ENCODE data around the gene FNDC3B. TPM values are rescaled to one million over a fixed set of nuclear protein-coding genes. Genes with fewer than 3 reads are reported as not detected.

The FNDC3B gene
- total RNA-seq, 2 experiments from 2014 or later = 10.6 to 12.0 TPM

- Mint-ChIP-seq H3K9me3 (no peaks in the 10 kb centered on the region), H3K27me3 (no peaks in the 10 kb centered on the region), H3K4me1 (ENCODE audit: low read depth) (peaks cover 22% of the 10 kb centered on the region), H3K36me3 (ENCODE audit: low read depth) (peaks cover 4% of the 10 kb centered on the region), H3K4me3 (no peak overlapping the region), H3K27ac (no peak overlapping the region)
- ChIA-PET CTCF (interaction anchor here (0.9 to 2.2 kb wide), 3 partner anchors 13 to 490 kb away, joined by 3 to 9 read pairs (median 4); no protein-coding TSS in a partner anchor), POLR2A (no interaction called here)
- DNase-seq = no peak
- TF ChIP-seq CTCF (IDR thresholded peaks at IDR 0.05) = no peak
- no peak for ATAC-seq
- intact Hi-C loops (cut with micrococcal nuclease) = no loop called here
Measured at GRCh38 chr3:172182797-172183196, 143.4 kb downstream of the FNDC3B start.

- Mint-ChIP-seq H3K27me3 (no peaks in the 10 kb centered on the region), H3K9me3 (no peaks in the 10 kb centered on the region), H3K4me1 (ENCODE audit: low read depth) (peaks cover 22% of the 10 kb centered on the region), H3K4me3 (no peak overlapping the region), H3K27ac (no peak overlapping the region), H3K36me3 (ENCODE audit: low read depth) (no peaks in the 10 kb centered on the region)
- DNase-seq (no peak), ATAC-seq (peak; percentile 77)
- ChIA-PET CTCF (interaction anchor here (1.8 to 2.2 kb wide), 2 partner anchors 148 to 489 kb away, joined by 4 to 9 read pairs; no protein-coding TSS in a partner anchor), POLR2A (no interaction called here)
- TF ChIP-seq CTCF (IDR thresholded peaks at IDR 0.05) = no peak
- intact Hi-C loops (cut with micrococcal nuclease) = no loop called here
Measured at GRCh38 chr3:172184106-172184822, 144.9 kb downstream of the FNDC3B start.

GRCh38 chr3:172185907-172186306 lies 146.5 kb downstream of the FNDC3B start:
- Mint-ChIP-seq H3K27me3 (no peaks in the 10 kb centered on the region), H3K4me1 (ENCODE audit: low read depth) (peaks cover 18% of the 10 kb centered on the region), H3K9me3 (no peaks in the 10 kb centered on the region), H3K36me3 (ENCODE audit: low read depth) (no peaks in the 10 kb centered on the region), H3K27ac (no peak overlapping the region), H3K4me3 (no peak overlapping the region)
- intact Hi-C loops (cut with micrococcal nuclease) = no loop called here
- DNase-seq (no peak), ATAC-seq (no peak)
- POLR2A ChIA-PET = no interaction called here
- CTCF ChIA-PET = no interaction called here
- no peak for TF ChIP-seq CTCF (IDR thresholded peaks at IDR 0.05)

DNA sequence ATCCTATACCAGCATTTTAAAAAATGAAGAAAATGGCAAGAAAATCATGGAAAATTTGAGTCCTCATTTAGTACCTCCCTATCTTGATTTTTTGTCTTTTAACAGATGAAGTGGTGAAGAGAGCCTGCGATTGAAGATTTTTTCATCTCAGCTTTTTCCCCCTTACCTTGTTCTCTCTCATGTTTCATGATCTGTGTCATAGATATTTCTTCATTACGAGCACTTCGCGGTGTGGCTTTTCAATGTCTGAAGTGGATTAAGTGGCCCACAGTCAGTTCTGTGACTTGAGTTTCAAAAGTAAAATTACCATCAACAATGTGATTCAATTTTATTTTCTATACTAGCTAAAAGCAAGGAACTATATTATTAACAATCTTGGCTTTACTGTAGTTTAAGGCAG lies 147.2 kb downstream of the FNDC3B start:
- no peaks in the 10 kb centered on the region for H3K9me3 Mint-ChIP-seq
- H3K27ac Mint-ChIP-seq = no peak overlapping the region
- TF ChIP-seq CTCF (IDR thresholded peaks at IDR 0.05) = no peak
- peaks cover 18% of the 10 kb centered on the region for H3K4me1 Mint-ChIP-seq (ENCODE audit: low read depth)
- no peak overlapping the region for H3K4me3 Mint-ChIP-seq
- ChIA-PET POLR2A (no interaction called here), CTCF (no interaction called here)
- intact Hi-C loops (cut with micrococcal nuclease) = no loop called here
- no peaks in the 10 kb centered on the region for H3K27me3 Mint-ChIP-seq
- DNase-seq = no peak
- ATAC-seq = no peak
- H3K36me3 Mint-ChIP-seq (ENCODE audit: low read depth) = no peaks in the 10 kb centered on the region

DNA sequence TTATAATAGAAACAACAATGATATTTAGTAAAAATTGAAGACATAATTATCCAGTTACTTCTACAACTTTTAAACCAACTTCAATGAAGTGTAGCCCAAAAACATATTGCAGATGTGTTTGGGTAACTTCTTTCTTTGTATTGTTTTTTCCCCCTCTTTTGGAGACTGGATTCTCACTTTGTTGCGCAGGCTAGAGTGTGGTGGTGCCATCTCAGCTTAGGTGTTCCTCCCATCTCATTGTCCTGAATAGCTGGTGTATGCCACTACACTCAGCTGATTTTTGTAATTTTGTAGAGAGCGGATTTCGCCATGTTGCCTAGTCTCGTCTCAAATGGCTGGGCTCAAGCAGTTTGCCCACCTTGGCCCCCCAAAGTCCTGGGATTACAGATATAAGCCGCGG lies 148.1 kb downstream of the FNDC3B start:
- H3K9me3 Mint-ChIP-seq = no peaks in the 10 kb centered on the region
- POLR2A ChIA-PET = no interaction called here
- no peak for TF ChIP-seq CTCF (IDR thresholded peaks at IDR 0.05)

More for the DNA sequence above, 148.1 kb downstream of the FNDC3B start:
- Mint-ChIP-seq H3K4me1 (ENCODE audit: low read depth) (peaks cover 11% of the 10 kb centered on the region), H3K27me3 (no peaks in the 10 kb centered on the region), H3K27ac (no peak overlapping the region), H3K36me3 (ENCODE audit: low read depth) (no peaks in the 10 kb centered on the region), H3K4me3 (no peak overlapping the region)
- intact Hi-C loops (cut with micrococcal nuclease) = no loop called here
- CTCF ChIA-PET = no interaction called here
- DNase-seq (no peak), ATAC-seq (no peak)

Data from activated CD8-positive, alpha-beta T cell treated with anti-CD3 and anti-CD28 coated beads for 36 hours (primary cell).